ENCODE data around the gene FGF1.

FGF1 gene

DNA sequence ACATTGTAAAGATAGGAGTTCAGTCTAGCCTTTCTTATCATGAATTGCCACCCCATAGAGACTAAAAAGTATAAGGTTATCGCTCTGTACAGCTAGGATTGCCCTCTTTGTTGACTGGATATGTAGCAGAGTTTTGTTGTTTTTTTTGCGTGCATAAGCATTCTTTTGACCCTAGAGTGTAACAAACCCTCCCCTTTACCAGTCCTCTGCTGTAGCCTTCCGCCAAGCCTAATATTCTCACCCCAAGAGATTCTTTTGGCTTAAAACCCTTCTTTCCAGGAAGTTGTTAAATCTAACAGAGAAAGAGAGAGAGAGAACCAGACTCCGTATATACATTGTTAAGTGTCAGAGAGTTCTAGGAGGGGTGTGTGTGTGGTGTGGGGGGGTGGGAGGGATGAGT lies 113.9 kb downstream of the FGF1 start:
- DNase-seq (ENCODE audit: low spot score), result no peak

DNA sequence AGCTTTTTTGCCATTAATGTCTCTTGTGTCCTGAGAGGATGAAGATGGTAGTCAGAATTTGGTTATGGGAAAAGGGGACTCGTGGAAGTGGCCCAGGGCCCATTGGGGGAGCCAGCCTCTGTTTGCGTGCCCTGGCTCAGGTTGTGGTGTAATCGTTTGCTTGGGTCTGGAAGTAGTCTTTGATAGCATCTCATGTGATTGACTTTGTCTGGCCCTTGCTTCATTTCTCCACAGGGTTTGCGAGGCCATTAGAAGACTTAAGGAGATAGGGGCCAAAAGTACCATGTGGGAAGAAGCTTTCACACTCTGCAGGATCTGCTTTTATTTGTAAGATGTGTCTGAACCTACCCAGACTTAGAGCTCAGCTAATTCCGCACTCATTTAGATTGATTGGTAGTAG lies 114.5 kb downstream of the FGF1 start:
- DNase-seq (ENCODE audit: low spot score), result no peak

DNA sequence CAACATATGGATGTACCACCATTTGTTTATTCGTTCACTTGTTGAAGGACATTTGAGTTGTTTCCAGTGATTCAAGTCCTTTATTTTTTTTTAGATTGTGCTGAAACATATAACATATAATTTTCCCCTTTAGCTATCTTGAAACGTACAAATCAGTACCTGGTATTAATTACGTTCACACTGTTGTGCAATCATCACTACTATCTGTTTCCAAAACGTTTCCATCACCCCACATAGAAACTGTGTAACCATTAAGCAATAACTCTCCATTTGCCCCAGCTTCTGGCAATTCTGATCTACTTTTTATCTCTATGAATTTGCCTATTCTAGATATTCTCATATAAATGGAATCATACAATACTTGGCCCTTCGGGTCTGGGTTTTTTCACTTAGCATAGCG lies 116.0 kb downstream of the FGF1 start:
- DNase-seq (ENCODE audit: low spot score), result no peak

DNA sequence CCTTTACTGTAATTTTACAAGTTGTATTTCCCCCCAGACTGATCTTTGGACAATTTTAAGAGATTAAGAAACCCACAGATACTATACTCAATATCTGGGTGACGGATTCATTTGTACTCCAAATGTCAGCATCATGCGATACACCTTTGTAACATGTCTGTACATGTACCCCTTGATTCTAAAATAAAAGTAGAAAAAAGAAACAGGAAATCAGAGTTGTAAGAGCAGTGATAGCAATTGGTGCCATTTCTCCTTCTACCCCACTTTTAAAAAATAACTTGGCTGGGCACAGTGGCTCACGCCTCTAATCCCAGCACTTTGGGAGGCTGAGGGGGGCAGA lies 116.9 kb downstream of the FGF1 start:
- DNase-seq (ENCODE audit: low spot score), result no peak

DNA sequence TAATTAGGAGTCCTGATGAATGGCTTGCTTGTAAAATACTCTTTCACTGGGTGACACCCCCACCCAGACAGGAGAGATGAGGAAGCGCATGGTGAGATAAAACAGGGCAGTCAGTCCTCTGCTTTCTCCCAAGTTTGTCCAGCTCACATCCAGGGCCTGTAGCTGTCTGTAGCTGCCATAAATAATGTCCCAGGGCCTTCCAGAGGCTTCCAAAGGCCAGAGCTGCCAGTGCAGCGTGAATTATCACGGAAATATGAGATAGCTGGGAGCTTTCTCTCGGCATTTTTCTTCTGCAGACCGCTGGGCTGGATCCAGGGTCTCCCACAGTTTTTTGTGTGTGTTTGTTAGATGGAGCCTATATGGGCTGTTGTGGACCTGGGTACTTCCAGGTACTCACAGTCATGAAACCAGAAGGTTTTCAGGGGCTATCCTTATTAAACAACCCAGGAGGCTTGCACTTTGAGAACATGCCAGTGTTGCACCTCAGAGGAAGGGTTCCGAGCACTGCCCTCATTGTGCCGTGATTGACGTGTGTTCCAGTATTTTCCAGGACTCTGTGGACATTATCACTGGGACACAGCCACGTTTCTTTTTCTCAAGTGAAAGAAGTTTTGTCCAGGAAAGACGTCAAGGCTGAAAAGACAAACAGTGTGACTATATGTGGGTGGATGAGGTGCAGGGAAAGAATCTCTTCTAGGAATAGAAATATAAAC lies 117.5 kb downstream of the FGF1 start:
- no peak for DNase-seq (ENCODE audit: low spot score)

DNA sequence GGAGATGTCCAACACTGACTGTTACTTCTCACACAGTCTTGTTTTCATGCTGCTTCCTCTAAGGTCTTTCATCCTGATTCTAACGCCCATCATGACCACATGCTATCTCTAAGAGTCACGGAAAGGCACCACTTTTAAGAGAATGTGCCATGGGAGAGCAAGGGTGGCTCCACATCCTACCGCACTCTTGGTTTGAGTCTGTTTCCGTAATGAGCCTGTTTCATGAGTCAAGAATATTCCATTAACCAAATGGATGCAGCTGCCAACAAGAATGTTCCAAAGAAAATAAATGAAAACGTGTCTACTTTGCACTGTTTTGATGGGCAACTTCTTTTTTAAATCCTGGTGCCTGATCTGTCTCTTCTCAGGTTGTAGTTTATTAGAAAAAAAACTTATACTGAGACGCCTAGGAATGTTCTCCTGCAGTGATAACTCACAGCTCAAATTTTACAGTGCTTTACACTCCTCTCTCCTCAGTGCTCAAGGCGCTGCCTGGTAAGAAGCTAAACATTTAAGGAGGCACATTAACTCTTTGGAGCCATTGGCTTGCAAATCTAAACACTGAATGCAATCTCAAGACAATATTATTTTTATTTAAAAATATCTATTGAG lies 124.3 kb downstream of the FGF1 start:
- no peak for DNase-seq (ENCODE audit: low spot score)

DNA sequence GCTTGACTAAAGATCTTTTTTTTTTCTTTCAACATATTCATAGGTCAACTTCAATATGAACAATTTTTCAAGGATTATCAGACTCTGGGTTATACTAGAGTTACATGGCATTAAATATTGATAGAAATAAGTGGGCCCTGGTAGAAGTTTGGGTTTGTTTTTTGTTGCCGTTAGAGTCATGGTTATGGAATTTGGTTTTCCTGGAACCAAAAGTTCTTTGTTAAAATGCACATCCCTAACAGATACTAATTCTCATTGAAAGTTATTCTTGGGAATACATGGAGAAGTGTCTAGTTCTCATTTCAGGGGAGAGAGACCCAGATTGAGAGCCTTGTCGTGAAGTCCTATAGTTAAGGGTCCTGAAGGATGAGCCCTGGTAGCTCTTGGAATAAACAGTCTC lies 124.9 kb downstream of the FGF1 start:
- DNase-seq (ENCODE audit: low spot score), result no peak

DNA sequence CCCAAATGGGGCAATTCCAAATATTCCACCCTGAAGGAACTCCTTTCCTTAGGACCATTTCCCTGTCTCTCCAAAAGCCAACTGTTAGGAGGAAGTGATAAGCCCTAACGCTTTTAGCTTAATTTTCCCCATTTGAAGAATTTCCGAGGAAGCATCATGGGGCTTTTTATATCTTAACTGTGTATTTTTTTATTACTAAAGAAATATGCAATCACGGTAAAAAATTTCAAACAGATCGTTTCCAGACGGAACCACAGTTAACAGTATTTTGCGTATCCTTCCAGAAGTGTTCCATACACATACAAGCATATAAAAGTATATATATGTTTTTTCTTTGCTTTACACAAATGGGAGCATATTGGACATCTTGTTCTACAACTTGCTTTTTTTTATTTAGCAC lies 133.8 kb downstream of the FGF1 start:
- DNase-seq (ENCODE audit: low spot score), result no peak

DNA sequence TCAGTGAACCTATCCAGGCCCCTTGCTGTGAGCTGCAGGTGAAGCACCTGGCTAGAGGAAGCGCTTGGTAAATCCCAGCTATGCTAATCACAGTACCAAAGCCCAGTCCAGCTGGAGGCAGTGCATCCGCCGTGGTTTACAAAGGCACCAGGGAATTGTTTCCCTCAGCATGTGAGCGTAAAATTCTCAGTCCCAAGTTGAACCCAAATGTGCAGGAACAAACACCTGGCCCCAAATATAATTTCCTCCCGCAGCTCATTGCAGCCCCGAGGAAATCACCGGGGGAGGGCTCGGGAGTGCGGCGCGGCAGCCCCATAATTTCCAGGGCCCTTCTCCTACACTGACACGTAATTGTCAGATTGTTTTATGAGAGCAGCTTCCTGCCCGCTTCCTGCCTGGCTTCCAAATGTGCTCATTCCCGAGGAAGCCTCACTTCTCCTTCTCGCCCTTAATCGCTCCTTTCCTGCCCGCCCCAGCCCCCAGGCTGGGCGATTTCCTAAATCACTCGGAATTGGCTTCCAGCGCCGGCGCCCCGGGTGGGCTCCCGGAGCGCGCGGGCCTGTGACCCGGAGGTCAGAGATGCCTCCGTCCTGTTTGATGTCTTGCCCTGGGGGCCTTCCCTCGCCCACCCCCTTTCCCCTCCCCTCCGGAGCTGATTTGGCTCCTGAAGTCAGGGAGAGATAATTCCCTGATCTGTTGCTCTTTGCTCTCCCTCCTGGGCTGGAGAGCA lies 134.4 kb downstream of the FGF1 start:
- no peak for DNase-seq (ENCODE audit: low spot score)

DNA sequence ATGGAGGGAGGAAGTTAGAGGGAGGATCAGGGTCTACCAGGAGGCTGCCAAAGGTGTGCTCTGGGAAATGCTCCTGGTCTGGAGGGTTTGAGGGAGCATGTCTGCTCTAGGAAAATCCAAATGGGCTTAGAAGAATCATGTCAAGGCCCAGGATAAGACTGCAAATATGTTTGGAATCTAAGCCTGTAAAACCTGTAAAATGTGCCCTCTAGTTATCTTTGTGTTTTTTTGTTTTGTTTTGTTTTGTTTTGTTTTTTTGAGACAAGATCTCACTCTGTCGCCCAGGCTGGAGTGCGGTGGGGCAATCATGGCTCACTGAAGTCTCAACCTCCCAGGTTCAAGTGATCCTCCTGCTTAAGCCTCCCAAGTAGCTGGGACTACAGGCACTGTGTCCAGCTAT lies 135.4 kb downstream of the FGF1 start:
- DNase-seq (ENCODE audit: low spot score), result no peak

DNA sequence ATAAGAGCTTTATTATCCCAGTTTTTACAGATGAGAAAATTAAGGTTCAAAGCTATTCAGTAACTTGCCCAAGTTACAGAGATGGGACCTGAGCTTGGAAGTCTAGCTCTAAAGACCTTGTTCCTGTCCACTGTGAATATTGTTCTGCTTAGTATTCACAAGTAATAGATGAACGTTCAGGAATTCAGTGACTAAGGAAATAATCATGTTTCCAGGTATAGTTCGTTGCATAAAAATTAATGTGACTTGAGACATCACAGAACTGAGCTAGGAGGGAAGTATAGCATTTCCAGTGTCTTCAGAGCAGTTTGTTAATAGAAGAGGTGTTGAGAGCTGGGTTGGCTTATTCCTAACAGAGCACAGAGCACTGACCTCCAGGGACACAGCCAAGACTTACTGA lies 136.1 kb downstream of the FGF1 start:
- no peak for DNase-seq (ENCODE audit: low spot score)

DNA sequence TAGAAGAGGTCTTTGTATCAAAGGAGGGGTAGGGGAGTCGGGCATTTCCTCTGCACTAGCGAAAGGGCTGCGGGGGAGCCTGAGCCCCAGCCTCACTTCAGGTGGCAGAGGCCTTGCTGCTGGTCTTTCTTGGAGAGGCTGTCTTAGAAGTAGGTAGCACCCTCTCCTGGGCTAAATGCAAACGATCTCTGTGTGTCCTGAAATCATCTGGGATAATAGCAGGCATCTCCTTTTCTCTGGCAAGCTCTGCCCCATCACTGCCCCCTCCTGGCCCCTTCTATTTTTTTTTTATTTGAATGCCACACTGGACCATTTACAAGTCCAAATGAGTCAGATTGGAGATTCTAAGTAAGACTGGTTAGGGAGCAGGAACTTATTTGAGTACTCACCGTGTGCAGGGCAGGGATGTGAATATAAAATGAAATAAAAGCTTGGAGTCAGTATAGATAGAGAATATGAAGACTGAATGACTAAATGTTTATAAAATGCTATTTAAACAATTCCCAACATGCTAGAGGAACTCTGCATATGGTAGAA lies 137.1 kb downstream of the FGF1 start:
- no peak for DNase-seq (ENCODE audit: low spot score)

DNA sequence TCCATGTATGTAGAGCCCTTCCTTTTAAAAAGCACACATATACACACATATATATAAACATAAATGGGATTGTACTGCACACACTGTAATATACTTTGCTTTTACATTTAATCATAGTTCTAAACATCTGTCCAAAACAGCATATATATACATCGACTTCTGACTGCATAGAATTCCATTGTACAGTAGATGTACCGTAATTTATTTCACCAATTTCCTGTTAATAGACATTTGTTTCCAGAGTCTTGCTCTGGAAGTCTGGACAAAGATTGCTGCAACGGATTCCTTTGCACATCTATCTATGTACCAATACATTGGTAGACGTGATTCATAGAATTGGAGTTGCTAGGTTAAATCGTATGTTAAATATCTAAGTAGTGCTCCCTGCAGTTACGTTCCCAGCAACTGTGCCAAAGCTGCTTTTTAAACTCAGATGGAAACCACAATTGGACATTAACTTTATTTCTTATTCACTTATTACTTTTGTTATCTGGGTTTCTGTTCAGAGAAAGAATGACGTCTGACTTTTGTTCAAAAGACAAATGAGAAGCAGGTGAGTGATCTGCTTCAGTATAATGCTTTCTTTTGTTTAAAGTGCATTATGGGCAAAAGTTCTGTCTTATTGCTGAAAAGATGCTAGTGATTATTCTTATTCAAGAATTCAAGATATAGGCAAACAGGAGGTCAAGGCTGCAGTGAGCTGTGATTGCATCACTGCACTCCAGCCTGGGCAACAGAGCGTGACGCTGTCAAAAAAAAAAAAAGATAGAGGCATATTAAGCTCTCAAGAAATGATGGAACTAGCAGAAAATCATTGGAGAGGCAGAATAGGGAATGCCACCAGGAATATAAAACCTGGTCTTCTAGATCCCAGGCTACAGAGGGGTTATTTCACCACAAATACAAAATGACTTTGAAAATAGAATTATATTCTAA lies 138.2 kb downstream of the FGF1 start:
- no peak for DNase-seq (ENCODE audit: low spot score)

DNA sequence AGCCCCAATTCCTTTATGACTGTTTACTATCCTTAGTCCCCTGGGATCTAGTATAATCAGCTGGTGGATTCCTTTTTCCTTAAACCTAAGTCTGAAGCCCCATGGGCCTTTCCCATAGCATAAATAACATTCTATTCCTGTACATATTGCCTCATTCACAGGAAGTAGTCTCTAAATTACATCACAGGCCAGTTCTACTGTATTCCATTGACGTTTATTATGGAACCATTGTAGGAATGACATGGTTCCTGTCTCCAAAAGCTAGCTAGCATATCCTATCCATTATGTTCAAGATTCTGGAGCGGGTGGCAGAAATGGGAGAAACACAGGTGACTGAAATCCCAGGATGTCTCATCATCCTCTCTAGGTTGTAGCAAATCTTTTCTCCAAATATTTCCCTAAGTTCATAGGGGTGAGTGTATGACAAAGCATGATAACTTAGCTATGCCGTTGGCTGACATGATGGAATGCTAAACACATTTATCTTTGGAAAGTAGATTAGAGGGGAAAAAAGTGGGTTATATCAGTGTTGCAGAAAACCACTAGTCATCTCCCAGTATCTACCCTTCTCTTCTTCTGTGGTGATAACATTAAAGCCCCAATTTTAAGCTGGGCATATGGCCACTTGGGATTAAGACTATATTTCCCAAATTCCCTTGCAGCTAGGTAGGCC lies 140.1 kb downstream of the FGF1 start:
- DNase-seq (ENCODE audit: low spot score), result no peak

DNA sequence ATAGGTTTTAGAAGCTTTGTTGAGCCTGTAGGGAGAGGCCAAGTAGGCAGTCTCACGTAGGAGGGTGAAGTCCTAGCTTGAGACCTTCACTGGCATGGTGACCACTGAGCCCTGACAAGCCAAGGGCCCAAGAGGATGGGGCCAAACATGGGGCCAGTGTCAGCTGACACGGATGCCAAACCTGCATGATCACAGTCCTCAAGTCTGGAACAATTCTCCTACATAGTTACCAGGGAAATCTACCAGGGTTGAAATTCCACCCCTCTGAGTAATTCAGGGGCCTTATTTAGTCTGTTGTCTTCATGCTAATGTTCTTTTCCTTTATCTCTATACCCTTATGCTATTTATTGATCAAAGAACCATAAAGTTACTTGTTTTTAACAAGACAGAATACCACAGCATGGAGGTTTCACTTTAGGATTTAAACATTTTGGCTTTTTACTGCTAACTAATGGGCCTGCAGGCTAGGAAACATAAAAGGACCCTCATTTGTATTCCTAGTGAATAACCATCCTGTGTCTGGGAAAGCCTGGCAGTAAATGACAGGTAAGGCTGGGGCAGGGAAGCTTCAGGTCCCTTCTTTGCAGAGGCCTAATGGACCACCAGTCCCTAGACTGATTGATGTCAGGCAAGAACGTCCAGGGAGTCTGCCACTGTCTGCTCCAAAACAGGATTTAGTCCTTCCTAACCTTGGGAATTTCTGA lies 140.8 kb downstream of the FGF1 start:
- DNase-seq (ENCODE audit: low spot score), result no peak

DNA sequence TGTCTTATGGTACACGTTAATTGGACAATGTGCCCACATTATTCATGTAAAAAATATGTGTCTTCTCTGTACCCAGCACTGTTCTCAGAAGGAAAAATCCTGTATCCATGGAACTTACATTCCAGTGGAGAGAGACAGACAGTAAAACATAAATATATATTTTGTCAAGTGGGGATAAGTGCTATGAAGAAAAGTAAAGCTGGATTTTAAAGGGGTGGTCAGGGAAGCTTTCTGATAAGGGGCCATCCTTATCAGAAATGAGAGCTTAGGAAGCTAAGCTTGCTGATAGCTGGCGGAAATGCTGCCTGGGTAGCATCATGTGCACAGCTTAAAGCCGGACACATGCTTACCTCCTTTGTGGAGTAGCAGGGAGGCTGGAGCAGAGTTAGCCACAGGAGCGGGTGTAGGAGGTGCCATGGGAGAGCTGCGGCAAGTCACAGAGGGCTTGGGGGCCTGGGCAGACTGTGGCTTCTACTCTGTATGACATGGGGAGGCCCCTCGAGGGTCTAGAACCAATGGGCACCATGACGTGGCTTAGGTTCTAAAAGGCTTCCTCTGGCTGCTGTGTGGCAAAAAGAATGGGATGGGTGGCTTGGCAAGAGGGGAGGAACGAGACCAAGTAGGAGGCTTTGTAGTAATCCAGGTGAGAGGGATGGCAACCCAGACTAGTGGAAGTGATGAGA lies 141.7 kb downstream of the FGF1 start:
- DNase-seq (ENCODE audit: low spot score), result no peak

DNA sequence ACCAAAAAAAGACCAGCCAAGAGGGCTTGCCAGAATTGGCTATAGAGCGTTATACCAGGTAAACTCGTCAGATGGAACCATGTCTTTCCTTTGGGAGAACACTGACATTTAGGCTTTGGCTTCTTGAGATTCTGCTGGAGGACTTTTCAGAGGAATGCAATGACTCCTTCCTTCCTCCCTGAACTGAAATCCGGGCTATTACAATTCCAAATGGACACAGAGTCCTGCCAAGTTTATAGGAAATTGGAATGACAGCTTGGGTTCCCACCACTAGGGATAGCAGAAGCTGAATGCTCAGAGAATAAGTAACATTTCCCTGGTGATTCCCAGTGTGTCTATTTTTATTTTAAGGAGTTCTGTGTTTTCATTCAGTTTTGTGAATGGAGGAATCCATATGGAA lies 143.0 kb downstream of the FGF1 start:
- no peak for DNase-seq (ENCODE audit: low spot score)
